Suprapubic skin (tissue), 4 donors: ENCODE measurements around the gene CXCL11. TPM values are rescaled to one million over a fixed set of nuclear protein-coding genes. Genes with fewer than 3 reads are reported as not detected.

ENCODE experiments used
- DNase-seq, 2 donors: peaks; one replicate each; pipeline ENCODE4 v3.0.0-alpha.2; 2019; ENCODE audit warnings: low spot score in 2 of 2
- H3K27ac ChIP-seq: fragments of 200-600 bp; sonication (generic); one replicate; pipeline ENCODE4 v1.5.1; 2019
- H3K27me3 ChIP-seq: fragments of 200-600 bp; sonication (generic); one replicate; pipeline ENCODE4 v1.5.1; 2019
- H3K36me3 ChIP-seq: fragments of 200-600 bp; sonication (generic); one replicate; pipeline ENCODE4 v1.5.1; 2019
- H3K4me1 ChIP-seq: fragments of 200-600 bp; sonication (generic); one replicate; pipeline ENCODE4 v1.5.1; 2019
- H3K4me3 ChIP-seq: fragments of 200-600 bp; sonication (generic); one replicate; pipeline ENCODE4 v1.5.1; 2019; ENCODE audit warnings: mild to moderate bottlenecking
- H3K9me3 ChIP-seq: fragments of 200-600 bp; sonication (generic); one replicate; pipeline ENCODE4 v1.5.1; 2019
- CTCF ChIP-seq, 2 donors: fragments of 200-600 bp in 1 of 2; fragments of 450-650 bp in 1 of 2; sonication (generic) in 1 of 2; IDR thresholded peaks; one replicate each; pipeline ENCODE4 v1.5.1; 2016 to 2019; ENCODE audit warnings: antibody characterized with exemption in 2 of 2, mild to moderate bottlenecking in 1 of 2, moderate library complexity in 1 of 2
- EP300 ChIP-seq: sonication (generic); formaldehyde crosslinking; IDR thresholded peaks from one replicate; pipeline ENCODE4 v1.6.1; 2017; ENCODE audit warnings: antibody characterized with exemption
- POLR2A ChIP-seq, 2 donors: fragments of 450-650 bp; IDR thresholded peaks; one replicate each; pipeline ENCODE4 v1.6.1; 2017; ENCODE audit warnings: antibody characterized with exemption in 2 of 2, mild to moderate bottlenecking in 2 of 2, moderate library complexity in 2 of 2
- POLR2AphosphoS5 ChIP-seq, 3 donors: sonication (generic); formaldehyde crosslinking; IDR thresholded peaks; one replicate each; pipeline ENCODE4 v1.6.1; 2017; ENCODE audit warnings: antibody characterized with exemption in 3 of 3
- WGBS: methylation state at CpG from one replicate; pipeline ENCODE4 v1.1.5; 2018; 5-methylcytosine and 5-hydroxymethylcytosine counted together
- total RNA-seq, 4 donors: library from RNA; depleted of rRNA; stranded (reverse); fragments of >200 nt; gene quantifications; one replicate each; pipeline ENCODE4 v1.1.0, GENCODE V29; 2016

Gene CXCL11
- total RNA-seq, 4 donors from 2014 or later = 0.72 TPM; not detected in 3

GRCh38 chr4:75989846-75990528, 45.9 kb downstream of the CXCL11 start:
- no peaks in the 10 kb centered on the region for H3K36me3 ChIP-seq
- TF ChIP-seq EP300 = no peak
- no peak for TF ChIP-seq POLR2AphosphoS5 (IDR thresholded peaks at IDR 0.05)
- peak overlapping the region; percentile 66 for H3K27ac ChIP-seq
- peak overlapping the region; percentile 92 for H3K4me3 ChIP-seq
- no peaks in the 10 kb centered on the region for H3K9me3 ChIP-seq
- WGBS = 1% methylated on average over 20 of the region's 20 CpGs
- no peak for DNase-seq
- peaks cover 33% of the 10 kb centered on the region for H3K4me1 ChIP-seq
- H3K27me3 ChIP-seq = no peaks in the 10 kb centered on the region

- Histone ChIP-seq H3K27me3 (no peaks in the 10 kb centered on the region), H3K9me3 (no peaks in the 10 kb centered on the region), H3K27ac (no peak overlapping the region), H3K36me3 (peaks cover 19% of the 10 kb centered on the region), H3K4me1 (peaks cover 29% of the 10 kb centered on the region), H3K4me3 (no peak overlapping the region)
- TF ChIP-seq POLR2AphosphoS5 (IDR thresholded peaks at IDR 0.05) (no peak), CTCF (IDR thresholded peaks at IDR 0.05) (no peak), EP300 (no peak), POLR2A (IDR thresholded peaks at IDR 0.05) (no peak)
- WGBS = 58% methylated on average over 3 of the region's 3 CpGs
- DNase-seq = no peak
Measured at GRCh38 chr4:75985116-75985515, 50.8 kb downstream of the CXCL11 start.

Other genes starting within 250 kb of the CXCL11 start
- gene PPEF2, start 133.6 kb downstream of the CXCL11 start, total RNA-seq = not detected
- gene NAAA, start 95.1 kb downstream of the CXCL11 start, total RNA-seq = 10 to 100 TPM; 26.9 to 68.6 (median 47.0) TPM
- gene SDAD1, start 45.1 kb downstream of the CXCL11 start, total RNA-seq = 10 to 100 TPM; 29.2 to 32.9 (median 31.1) TPM
- under 1 TPM in 3 of 4 donors, not detected in 1; 0.19 to 0.48 (median 0.34) TPM for gene CXCL9, start 28.6 kb downstream of the CXCL11 start, total RNA-seq
- not detected for gene CXCL10, start 12.6 kb downstream of the CXCL11 start, total RNA-seq
- gene ART3, start 38.6 kb upstream of the CXCL11 start, total RNA-seq = 1 to 10 TPM in 1 of 4 donors, under 1 TPM in 1, not detected in 2; 0.48 to 1.5 TPM
- gene NUP54, start 112.3 kb upstream of the CXCL11 start, total RNA-seq = 10 to 100 TPM; 30.2 to 36.6 (median 33.4) TPM
- 100 to 1,000 TPM in 2 of 4 donors, 10 to 100 TPM in 2; 87.6 to 107 (median 95.8) TPM for gene SCARB2, start 177.8 kb upstream of the CXCL11 start, total RNA-seq
- 1 to 10 TPM in 2 of 4 donors, under 1 TPM in 2; 0.30 to 5.3 (median 0.98) TPM for gene FAM47E, start 215.7 kb upstream of the CXCL11 start, total RNA-seq